Measurements from ENCODE around the gene VPS41.

The VPS41 gene

GRCh38 chr7:38929460-38930171, 20.6 kb upstream of the VPS41 start:
- TF ChIP-seq, protein P1, sequence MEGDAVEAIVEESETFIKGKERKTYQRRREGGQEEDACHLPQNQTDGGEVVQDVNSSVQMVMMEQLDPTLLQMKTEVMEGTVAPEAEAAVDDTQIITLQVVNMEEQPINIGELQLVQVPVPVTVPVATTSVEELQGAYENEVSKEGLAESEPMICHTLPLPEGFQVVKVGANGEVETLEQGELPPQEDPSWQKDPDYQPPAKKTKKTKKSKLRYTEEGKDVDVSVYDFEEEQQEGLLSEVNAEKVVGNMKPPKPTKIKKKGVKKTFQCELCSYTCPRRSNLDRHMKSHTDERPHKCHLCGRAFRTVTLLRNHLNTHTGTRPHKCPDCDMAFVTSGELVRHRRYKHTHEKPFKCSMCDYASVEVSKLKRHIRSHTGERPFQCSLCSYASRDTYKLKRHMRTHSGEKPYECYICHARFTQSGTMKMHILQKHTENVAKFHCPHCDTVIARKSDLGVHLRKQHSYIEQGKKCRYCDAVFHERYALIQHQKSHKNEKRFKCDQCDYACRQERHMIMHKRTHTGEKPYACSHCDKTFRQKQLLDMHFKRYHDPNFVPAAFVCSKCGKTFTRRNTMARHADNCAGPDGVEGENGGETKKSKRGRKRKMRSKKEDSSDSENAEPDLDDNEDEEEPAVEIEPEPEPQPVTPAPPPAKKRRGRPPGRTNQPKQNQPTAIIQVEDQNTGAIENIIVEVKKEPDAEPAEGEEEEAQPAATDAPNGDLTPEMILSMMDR (IDR thresholded peaks at IDR 0.05; ENCODE audit: low read depth, low read length): no peak
- no peak for DNase-seq (ENCODE audit: extremely low read depth, low read depth)

DNA sequence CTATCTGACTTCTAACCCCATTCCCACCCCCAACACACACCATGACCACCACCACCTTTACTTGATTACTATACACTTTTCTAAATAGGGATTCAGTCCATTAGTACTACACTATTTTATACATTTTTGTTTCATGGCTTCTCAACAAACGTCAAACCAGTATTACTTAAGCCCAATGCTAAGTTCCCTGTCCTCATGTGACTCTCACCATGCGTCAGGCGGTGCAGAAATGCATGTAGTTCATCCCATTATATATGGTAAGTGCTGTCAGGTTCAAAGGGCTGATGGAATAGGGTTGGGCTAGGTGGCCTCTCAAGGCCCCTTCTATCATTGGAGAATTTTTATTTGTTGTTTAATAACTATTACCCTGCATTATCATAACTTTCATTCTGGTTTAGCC, 19.5 kb upstream of the VPS41 start:
- DNase-seq (ENCODE audit: extremely low read depth, low read depth): no peak
- TF ChIP-seq, protein P1 (IDR thresholded peaks at IDR 0.05; ENCODE audit: low read depth, low read length): no peak

DNA sequence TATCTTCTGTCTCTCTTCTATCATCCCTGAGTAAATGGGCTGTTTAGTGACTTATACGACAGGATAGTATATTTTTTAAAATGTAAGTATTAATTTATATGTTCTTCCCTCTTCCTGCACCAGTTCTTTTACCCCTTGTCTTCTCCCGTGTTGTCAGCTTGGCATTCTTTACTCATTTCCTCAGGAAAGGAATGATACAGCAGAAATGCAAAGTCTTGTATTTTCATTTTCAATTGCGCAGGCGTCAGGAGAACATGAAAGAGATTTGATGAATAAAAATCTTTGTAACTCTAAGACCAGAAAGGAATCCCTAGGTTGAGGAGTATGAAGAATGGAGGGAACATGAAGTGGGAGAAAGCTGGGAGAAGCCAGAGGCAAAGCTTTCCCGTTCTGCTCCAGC, 18.8 kb upstream of the VPS41 start:
- DNase-seq (ENCODE audit: extremely low read depth, low read depth): no peak
- TF ChIP-seq, protein P1 (IDR thresholded peaks at IDR 0.05; ENCODE audit: low read depth, low read length): no peak

DNA sequence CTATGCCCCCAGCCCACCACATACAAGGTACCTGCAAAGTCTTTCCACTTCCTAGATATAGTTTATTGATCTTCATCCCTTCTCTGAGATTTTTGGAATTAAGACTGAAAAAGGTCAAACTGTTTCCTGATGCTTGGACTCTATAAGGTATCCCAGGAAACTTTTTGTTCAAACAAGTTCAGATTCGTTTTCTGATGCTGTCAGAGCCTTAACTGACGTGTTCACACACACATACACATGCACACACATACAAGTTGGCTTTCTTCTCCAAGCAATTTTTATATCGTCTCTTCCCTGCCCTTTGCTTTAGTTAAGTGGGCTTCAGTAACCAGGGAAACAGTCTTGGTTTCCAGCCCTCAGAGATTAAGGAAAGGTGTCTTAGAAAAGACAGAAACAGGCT, 11.7 kb upstream of the VPS41 start:
- DNase-seq (ENCODE audit: extremely low read depth, low read depth): no peak

GRCh38 chr7:38916396-38916795, 7.4 kb upstream of the VPS41 start:
- TF ChIP-seq, protein P1 (IDR thresholded peaks at IDR 0.05; ENCODE audit: low read depth, low read length): no peak
- no peak for DNase-seq (ENCODE audit: extremely low read depth, low read depth)

More for the DNA sequence above, 11.7 kb upstream of the VPS41 start:
- TF ChIP-seq, protein P1 (IDR thresholded peaks at IDR 0.05; ENCODE audit: low read depth, low read length): no peak

DNA sequence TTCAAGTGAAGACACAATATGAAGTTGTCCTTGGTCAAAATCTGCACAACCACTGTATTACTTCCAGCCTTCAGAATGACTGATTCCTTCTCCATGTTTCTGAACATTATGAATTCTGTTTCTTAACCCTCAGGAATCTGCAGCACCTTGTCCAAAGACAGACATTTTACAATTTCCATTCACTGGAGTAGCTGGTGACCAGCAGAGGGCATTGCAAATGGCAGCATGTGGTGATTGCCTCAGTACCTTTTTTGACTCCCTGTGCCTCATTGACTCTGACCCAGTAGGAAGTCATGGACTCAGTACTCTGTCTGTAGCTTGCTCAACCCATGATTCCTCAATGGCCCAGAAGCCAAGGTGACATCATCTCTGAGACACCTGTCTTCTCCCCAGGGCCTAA, 879 bp upstream of the VPS41 start:
- DNase-seq (ENCODE audit: extremely low read depth, low read depth): no peak
- TF ChIP-seq, protein P1 (IDR thresholded peaks at IDR 0.05; ENCODE audit: low read depth, low read length): no peak

GRCh38 chr7:38907766-38908165, 1.2 kb downstream of the VPS41 start:
- TF ChIP-seq, protein P1 (IDR thresholded peaks at IDR 0.05; ENCODE audit: low read depth, low read length): no peak
- DNase-seq (ENCODE audit: extremely low read depth, low read depth): no peak
